ENCODE measurements around the gene UQCC3. TPM values are rescaled to one million over a fixed set of nuclear protein-coding genes. Genes with fewer than 3 reads are reported as not detected.

UQCC3 gene
- total and polyA plus RNA-seq, 9 of the 15 experiments (the other 6 are each of a cell fraction or from before 2014, with no cell fraction given): 3.3 to 44.3 (median 8.0) TPM

DNA sequence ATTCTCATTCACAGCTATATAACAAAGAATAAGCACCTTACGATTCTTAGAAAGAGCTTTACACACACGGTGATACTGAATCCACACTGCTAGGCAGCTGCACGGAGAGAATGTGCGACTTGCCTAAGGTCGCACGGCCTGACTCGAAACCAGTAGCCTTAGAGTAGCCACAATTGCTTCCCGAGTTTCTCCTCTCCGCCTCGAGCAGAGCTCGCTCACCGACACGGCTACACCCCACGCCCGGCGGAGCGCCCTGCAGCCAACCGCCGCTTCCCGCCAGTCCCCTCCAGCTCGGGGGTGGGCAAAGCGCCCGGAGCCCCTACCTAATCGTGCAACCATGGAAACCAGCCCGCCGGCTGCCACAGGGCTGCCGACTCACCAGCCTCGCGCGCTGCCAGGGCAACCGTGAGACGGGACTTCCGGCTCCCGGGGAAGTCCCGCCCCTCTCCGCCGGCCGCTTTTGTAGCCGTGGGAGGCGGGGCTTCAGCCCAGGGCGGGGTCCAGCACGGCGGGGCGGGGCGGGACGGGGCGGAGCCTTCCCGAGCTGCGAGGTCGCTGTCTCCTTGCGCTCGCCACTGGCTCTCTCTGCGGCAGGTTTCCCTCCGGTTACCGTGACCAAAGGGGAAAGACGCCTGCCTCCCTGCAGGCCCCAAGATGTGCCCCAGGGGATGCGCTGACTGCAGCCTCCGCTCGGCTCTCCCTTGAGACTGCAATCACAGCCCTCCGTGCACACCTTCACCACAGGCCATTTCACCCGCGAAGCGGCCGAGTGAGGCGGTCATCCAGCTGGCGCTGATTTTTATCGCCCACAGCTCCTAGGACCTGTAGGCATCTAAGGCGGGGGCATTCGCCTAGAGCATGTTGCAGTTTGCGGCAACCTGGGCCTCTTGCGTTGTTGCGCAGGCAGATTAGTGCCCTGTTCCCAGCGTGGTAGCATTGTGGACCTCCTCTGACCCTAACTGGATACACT is 34.7 kb downstream of the UQCC3 start (continued):
- no peak for TF ChIP-seq NR2F6 (CRISPR knock-in tag; IDR thresholded peaks at IDR 0.05)
- no peak; the same call in 1 of the 2 replicates for TF ChIP-seq CBFB (CRISPR knock-in tag; IDR thresholded peaks at IDR 0.05)
- TF ChIP-seq RFX5 (IDR thresholded peaks at IDR 0.05; ENCODE audit: low read depth, low read length): no peak
- peak; percentile 0; the same call in 1 of the 2 replicates for TF ChIP-seq NR1H2 (CRISPR knock-in tag; IDR thresholded peaks at IDR 0.05)
- TF ChIP-seq NFE2L1 (tag; IDR thresholded peaks at IDR 0.05; ENCODE audit: borderline replicate concordance, low read depth): no peak
- TF ChIP-seq SMARCE1 (IDR thresholded peaks at IDR 0.05): no peak
- peak; percentile 23 to 28; a peak in 2 of 4 replicates for TF ChIP-seq SRF (CRISPR knock-in tag; IDR thresholded peaks at IDR 0.05)
- TF ChIP-seq GTF2A2 (tag; IDR thresholded peaks at IDR 0.05): no peak
- peak; percentile 69 for TF ChIP-seq RBFOX2 (IDR thresholded peaks at IDR 0.05; ENCODE audit: low read depth, low read length)
- no peak for TF ChIP-seq ZNF23 (CRISPR knock-in tag; IDR thresholded peaks at IDR 0.05)
- no peak for TF ChIP-seq ETV6 (IDR thresholded peaks at IDR 0.05; ENCODE audit: borderline replicate concordance in 1 of 2, low read depth in 2 of 2, low read length in 1 of 2)
- 0 out of 2 replicates have a peak, but pooled peaks have one; percentile 17 for TF ChIP-seq ETV6 (CRISPR knock-in tag; IDR thresholded peaks at IDR 0.05; ENCODE audit: borderline replicate concordance)
- TF ChIP-seq, protein P1, sequence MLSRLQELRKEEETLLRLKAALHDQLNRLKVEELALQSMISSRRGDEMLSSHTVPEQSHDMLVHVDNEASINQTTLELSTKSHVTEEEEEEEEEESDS (CRISPR knock-in tag; IDR thresholded peaks at IDR 0.05): no peak
- TF ChIP-seq, protein P2, sequence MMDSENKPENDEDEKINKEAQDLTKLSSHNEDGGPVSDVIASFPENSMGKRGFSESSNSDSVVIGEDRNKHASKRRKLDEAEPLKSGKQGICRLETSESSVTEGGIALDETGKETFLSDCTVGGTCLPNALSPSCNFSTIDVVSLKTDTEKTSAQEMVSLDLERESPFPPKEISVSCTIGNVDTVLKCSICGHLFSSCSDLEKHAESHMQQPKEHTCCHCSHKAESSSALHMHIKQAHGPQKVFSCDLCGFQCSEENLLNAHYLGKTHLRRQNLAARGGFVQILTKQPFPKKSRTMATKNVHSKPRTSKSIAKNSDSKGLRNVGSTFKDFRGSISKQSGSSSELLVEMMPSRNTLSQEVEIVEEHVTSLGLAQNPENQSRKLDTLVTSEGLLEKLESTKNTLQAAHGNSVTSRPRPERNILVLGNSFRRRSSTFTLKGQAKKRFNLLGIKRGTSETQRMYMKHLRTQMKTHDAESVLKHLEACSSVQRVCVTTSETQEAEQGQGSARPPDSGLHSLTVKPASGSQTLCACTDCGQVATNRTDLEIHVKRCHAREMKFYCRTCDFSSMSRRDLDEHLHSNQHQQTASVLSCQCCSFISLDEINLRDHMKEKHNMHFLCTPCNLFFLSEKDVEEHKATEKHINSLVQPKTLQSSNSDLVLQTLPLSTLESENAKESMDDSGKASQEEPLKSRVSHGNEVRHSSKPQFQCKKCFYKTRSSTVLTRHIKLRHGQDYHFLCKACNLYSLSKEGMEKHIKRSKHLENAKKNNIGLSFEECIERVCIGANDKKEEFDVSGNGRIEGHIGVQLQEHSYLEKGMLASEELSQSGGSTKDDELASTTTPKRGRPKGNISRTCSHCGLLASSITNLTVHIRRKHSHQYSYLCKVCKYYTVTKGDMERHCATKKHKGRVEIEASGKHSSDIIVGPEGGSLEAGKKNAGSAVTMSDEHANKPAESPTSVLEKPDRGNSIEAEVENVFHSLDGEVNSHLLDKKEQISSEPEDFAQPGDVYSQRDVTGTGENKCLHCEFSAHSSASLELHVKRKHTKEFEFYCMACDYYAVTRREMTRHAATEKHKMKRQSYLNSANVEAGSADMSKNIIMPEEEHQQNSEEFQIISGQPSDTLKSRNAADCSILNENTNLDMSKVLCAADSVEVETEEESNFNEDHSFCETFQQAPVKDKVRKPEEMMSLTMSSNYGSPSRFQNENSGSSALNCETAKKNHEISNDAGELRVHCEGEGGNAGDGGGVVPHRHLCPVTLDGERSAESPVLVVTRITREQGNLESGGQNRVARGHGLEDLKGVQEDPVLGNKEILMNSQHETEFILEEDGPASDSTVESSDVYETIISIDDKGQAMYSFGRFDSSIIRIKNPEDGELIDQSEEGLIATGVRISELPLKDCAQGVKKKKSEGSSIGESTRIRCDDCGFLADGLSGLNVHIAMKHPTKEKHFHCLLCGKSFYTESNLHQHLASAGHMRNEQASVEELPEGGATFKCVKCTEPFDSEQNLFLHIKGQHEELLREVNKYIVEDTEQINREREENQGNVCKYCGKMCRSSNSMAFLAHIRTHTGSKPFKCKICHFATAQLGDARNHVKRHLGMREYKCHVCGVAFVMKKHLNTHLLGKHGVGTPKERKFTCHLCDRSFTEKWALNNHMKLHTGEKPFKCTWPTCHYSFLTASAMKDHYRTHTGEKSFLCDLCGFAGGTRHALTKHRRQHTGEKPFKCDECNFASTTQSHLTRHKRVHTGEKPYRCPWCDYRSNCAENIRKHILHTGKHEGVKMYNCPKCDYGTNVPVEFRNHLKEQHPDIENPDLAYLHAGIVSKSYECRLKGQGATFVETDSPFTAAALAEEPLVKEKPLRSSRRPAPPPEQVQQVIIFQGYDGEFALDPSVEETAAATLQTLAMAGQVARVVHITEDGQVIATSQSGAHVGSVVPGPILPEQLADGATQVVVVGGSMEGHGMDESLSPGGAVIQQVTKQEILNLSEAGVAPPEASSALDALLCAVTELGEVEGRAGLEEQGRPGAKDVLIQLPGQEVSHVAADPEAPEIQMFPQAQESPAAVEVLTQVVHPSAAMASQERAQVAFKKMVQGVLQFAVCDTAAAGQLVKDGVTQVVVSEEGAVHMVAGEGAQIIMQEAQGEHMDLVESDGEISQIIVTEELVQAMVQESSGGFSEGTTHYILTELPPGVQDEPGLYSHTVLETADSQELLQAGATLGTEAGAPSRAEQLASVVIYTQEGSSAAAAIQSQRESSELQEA (IDR thresholded peaks at IDR 0.05; ENCODE audit: low read depth): no peak
- no peak for TF ChIP-seq KDM5B (IDR thresholded peaks at IDR 0.05; ENCODE audit: insufficient replicate concordance, low read depth, low read length)
- TF ChIP-seq NEUROD1 (IDR thresholded peaks at IDR 0.05; ENCODE audit: borderline replicate concordance, low read depth, low read length, partially characterized antibody): peak; percentile 7
- no peak for TF ChIP-seq MAFK (IDR thresholded peaks at IDR 0.05; ENCODE audit: low read length)
